Measurements from ENCODE around the gene KIRREL3.

- no peak for TF ChIP-seq CTCF (conservative IDR thresholded peaks at IDR 0.05)
- no peak for TF ChIP-seq ZFX (IDR thresholded peaks at IDR 0.05)
Observed at GRCh38 chr11:126694065-126694625, 306.4 kb downstream of the KIRREL3 start.
